Esophagus mucosa (tissue), 1 donor: ENCODE data around the gene COMMD6. TPM values are rescaled to one million over a fixed set of nuclear protein-coding genes. Genes with fewer than 3 reads are reported as not detected.

Source experiments
- ATAC-seq: fragments of 200-7000 bp; cut with Tn5 transposase; one replicate; pipeline ENCODE4 v1.9.1; 2020
- total RNA-seq: library from RNA; stranded (reverse); gene quantifications from one replicate; pipeline ENCODE4 v1.2.4, GENCODE V29; 2023
- donor health status: DM: yes; HTN: yes; CAD: no.

The COMMD6 gene
- total RNA-seq, 1 donor from 2014 or later: 95.7 TPM

- ATAC-seq: peak; percentile 76
Measured at GRCh38 chr13:75482070-75482819, 55.4 kb downstream of the COMMD6 start, which contains the start of gene TBC1D4. Gene TBC1D4, minus strand, starts transcription at chr13:75482169. Its CDS starts 402 bp downstream, at chr13:75481767.

- ATAC-seq: peak; percentile 44
Measured at GRCh38 chr13:75481176-75482069, 56.2 kb downstream of the COMMD6 start.

DNA sequence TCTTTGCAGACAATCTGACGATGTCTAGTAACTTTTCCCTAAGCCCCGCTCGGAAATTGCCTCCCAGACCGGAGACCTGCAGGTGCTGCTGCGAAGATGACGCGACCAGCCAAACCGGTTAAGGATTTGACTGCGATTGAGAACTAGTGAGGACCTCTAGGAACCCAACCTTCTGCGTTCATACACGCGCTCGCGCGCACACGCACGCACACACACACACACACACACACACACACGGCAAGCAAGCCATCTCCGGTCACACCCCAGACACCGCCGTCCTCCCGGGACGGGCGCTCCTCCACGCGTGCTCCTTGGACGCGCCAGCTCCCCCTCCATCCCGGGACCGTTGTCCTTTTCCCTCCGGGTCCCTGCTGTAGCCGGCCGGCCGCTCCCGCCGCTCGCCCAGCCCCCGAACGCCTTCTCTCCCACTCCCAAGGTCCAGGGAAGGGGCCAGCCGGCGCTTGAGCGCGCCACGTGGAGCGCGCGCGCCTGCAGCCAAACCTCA, 56.9 kb downstream of the COMMD6 start:
- peak; percentile 89 for ATAC-seq

DNA sequence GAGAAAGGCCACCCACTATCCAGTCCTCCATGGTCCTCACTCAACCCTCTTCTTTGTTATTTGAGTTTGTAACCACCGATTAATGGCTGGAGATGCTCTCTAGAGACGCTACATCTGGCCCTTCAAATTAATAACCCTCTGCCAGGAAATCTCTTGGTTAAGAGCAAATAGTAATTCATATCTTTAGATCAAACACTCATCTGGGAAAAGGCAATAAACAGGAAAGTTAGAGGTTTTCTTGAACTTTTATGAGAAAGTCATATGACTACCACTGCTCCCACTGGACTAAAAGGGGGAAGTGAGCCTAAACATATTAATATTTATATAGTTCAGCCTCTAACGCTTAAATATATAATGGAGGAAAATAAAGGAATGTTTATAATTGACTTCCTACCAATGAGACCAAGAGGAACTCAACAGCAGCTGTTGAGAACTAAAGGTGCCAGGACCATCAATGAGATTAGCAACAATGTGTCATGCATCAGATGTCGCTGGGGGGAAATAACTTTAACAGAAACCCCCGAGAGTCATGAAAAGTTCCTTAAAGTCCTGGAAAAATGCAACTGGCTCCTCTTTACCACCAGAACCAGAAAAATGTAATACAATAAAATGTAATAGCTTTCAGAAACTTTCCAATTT, 58.4 kb downstream of the COMMD6 start:
- ATAC-seq: no peak

DNA sequence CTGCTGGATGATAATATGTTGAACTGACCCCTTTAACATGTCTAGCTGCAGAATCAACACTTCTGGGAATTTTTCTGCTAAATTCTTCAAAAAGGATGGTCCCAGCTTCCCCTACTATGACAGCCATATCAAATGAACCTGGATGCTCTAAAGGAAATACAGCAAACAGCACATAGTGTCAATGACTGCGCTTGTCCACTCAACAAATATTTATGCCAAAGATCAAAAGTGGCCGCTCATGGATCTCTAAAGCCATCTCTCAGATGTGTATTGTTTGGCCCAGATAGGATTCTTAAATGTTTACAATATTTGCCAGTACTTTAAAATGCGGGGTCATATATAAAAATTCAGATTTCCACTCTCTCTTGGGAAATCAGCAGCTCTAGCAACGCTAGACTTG, 59.0 kb downstream of the COMMD6 start:
- ATAC-seq: no peak

Other genes with a start within 250 kb of the COMMD6 start
- 12.2 TPM for gene TBC1D4, start 55.7 kb downstream of the COMMD6 start, total RNA-seq
- 56.1 TPM for gene UCHL3, start 11.9 kb upstream of the COMMD6 start, total RNA-seq
- gene LMO7, start 98.5 kb upstream of the COMMD6 start, total RNA-seq: 156 TPM